ENCODE measurements around the gene ASIC5.

Gene ASIC5

DNA sequence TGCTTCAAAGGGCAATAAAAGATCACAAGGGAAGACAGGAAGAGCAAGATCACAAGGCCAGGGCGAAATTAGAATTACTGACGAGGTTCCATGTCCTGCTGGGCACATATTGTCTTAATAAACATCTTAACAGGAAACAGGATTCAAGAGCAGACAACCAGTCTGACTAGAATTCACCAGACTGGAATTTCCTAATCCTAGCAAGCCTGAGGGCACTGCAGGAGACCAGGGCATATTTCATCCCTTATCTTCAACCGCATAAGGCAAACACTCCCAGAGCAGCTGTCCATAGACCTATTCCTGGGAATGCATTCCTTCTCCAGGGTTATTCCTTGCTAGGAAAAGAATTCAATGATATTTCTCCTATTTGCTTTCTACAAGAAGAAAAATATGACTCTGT is 25.0 kb upstream of the ASIC5 start:
- no peaks in the 10 kb centered on the region for H3K4me1 ChIP-seq (ENCODE audit: insufficient read depth, low read length)
- H3K9me3 ChIP-seq (ENCODE audit: control insufficient read depth, insufficient read depth, low read length), result peaks cover 6% of the 10 kb centered on the region; the same call in 1 of the 2 replicates
- no peak overlapping the region for H3K9ac ChIP-seq (ENCODE audit: low read depth, low read length)
- no peaks in the 10 kb centered on the region for H3K36me3 ChIP-seq (ENCODE audit: insufficient read depth, low read length)

- Histone ChIP-seq H3K9me3 (ENCODE audit: control insufficient read depth, insufficient read depth, low read length) (peaks cover 6% of the 10 kb centered on the region; the same call in 1 of the 2 replicates), H3K4me1 (ENCODE audit: insufficient read depth, low read length) (no peaks in the 10 kb centered on the region), H3K36me3 (ENCODE audit: insufficient read depth, low read length) (no peaks in the 10 kb centered on the region), H3K9ac (ENCODE audit: low read depth, low read length) (no peak overlapping the region)
These were observed 23.9 kb upstream of the ASIC5 start for GRCh38 chr4:155889946-155890345.

- Histone ChIP-seq H3K36me3 (ENCODE audit: insufficient read depth, low read length) (no peaks in the 10 kb centered on the region), H3K9me3 (ENCODE audit: control insufficient read depth, insufficient read depth, low read length) (peaks cover 6% of the 10 kb centered on the region; the same call in 1 of the 2 replicates), H3K9ac (ENCODE audit: low read depth, low read length) (no peak overlapping the region), H3K4me1 (ENCODE audit: insufficient read depth, low read length) (no peaks in the 10 kb centered on the region)
These were observed 23.1 kb upstream of the ASIC5 start for GRCh38 chr4:155889031-155889793.

DNA sequence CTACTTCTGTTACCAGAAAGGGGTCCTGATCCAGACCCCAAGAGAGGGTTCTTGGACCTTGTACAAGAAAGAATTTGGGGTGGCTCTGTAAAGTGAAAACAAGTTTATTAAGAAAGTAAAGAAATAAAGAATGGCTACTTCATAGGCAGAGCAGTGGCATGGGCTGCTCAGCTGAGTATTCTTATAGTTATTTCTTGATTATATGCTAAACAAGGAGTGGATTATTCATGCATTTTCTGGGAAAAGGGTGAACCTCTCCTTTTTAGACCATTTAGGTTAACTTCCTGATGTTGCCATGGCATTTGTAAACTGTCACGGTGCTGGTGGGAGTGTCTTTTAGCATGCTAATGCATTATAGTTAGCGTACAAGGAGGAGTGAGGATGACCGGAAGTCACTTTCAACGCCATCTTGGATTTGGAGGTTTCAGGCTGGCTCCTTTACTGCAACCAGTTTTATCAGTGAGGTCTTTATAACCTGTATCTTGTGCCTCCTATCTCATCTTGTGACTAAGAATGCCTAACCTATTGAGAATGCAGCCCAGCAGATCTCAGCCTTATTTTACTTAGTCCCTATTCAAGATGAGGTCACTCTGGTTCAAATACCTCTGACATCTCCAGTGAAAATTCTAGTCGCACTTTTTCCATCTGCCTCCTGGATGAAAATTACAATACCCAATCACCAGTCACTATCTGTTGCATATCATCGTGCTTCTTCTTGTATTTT is 21.9 kb upstream of the ASIC5 start:
- Histone ChIP-seq H3K4me1 (ENCODE audit: insufficient read depth, low read length) (no peaks in the 10 kb centered on the region), H3K36me3 (ENCODE audit: insufficient read depth, low read length) (no peaks in the 10 kb centered on the region), H3K9me3 (ENCODE audit: control insufficient read depth, insufficient read depth, low read length) (peaks cover 6% of the 10 kb centered on the region; the same call in 1 of the 2 replicates), H3K9ac (ENCODE audit: low read depth, low read length) (no peak overlapping the region)

DNA sequence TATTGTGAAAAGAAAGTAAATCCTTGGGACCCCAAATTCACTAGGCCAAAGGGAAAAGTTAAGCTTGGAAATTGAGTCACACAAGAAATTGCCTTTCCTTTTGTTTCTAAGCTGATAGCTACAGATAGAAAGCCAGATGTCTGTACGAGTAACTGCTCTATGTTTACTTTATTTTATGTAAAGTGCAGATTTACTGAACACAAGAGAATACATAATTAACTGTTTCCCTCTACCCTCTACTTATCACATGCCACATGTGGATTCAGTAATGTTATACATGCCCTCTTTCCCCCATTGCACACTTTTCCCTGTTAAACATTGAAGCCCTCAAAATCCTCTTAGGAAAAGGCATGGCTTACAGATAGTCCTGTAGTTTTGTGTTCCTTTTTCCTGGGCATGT is 21.0 kb upstream of the ASIC5 start:
- H3K36me3 ChIP-seq (ENCODE audit: insufficient read depth, low read length), result no peaks in the 10 kb centered on the region
- H3K9me3 ChIP-seq (ENCODE audit: control insufficient read depth, insufficient read depth, low read length), result peaks cover 6% of the 10 kb centered on the region; the same call in 1 of the 2 replicates
- no peaks in the 10 kb centered on the region for H3K4me1 ChIP-seq (ENCODE audit: insufficient read depth, low read length)
- H3K9ac ChIP-seq (ENCODE audit: low read depth, low read length), result no peak overlapping the region

DNA sequence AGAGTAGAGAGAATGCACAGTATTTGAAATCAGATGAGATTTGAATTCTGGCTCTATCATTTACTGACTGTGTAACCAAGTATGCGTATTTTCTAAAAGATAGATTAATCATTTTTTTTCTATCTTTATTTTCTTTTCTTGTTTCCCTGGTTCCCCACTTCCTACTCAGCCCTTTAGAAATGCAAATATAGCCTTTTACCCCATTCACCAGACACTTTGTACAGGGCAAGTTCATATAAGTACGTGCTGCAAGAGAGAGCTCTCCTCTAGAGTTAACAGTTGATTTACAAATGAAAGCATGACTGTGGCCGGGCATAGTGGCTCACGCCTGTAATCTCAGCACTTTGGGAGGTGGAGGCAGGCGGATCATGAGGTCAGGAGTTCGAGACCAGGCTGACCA is 19.6 kb upstream of the ASIC5 start:
- H3K36me3 ChIP-seq (ENCODE audit: insufficient read depth, low read length), result no peaks in the 10 kb centered on the region
- H3K4me1 ChIP-seq (ENCODE audit: insufficient read depth, low read length), result no peaks in the 10 kb centered on the region
- peaks cover 6% of the 10 kb centered on the region; the same call in 1 of the 2 replicates for H3K9me3 ChIP-seq (ENCODE audit: control insufficient read depth, insufficient read depth, low read length)
- no peak overlapping the region for H3K9ac ChIP-seq (ENCODE audit: low read depth, low read length)

GRCh38 chr4:155883895-155884294 is 17.8 kb upstream of the ASIC5 start:
- no peaks in the 10 kb centered on the region for H3K4me1 ChIP-seq (ENCODE audit: insufficient read depth, low read length)
- no peaks in the 10 kb centered on the region; the same call in 1 of the 2 replicates for H3K9me3 ChIP-seq (ENCODE audit: control insufficient read depth, insufficient read depth, low read length)
- H3K36me3 ChIP-seq (ENCODE audit: insufficient read depth, low read length), result no peaks in the 10 kb centered on the region
- no peak overlapping the region for H3K9ac ChIP-seq (ENCODE audit: low read depth, low read length)

DNA sequence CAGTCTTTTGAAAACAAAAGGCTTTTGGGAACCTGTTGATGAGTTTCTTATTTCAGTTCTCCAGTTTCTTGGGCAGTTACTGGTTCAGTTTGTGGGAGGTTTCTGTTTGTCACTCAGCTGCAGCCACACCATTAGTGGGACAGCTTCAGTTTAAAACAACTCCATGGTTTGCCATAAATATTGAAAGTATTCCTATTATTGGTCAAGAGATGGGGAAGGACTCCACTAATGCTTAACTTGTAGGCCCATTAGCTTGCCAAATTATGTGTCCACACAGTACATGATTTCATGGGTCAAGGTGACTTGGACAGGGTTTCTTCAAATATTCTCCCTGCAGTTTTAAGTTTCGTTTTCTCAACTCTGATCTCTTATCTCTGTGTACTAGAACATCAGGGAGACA is 15.5 kb upstream of the ASIC5 start:
- H3K9me3 ChIP-seq (ENCODE audit: control insufficient read depth, insufficient read depth, low read length), result 0 out of 2 replicates have a peak, but pooled peaks cover 3% of the 10 kb centered on the region
- no peaks in the 10 kb centered on the region for H3K36me3 ChIP-seq (ENCODE audit: insufficient read depth, low read length)
- H3K4me1 ChIP-seq (ENCODE audit: insufficient read depth, low read length), result no peaks in the 10 kb centered on the region
- no peak overlapping the region for H3K9ac ChIP-seq (ENCODE audit: low read depth, low read length)

DNA sequence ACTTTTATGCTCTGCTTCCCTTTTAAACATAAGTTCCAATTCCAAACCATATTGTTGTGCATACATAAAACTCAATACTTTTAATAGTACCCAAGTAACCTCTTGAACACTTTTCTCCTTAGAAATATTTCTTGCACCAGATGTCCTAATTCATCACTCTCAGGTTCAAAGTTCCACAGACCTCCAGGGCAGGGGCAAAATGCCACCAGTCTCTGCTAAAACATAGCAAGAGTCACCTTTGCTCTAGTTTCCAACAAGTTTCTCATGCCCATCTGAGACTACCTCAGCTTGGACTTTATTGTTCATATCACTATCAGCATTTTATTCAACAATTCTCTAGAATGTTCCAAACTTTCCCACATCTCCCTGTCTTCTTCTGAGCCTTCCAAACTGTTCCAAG is 13.7 kb upstream of the ASIC5 start:
- H3K4me1 ChIP-seq (ENCODE audit: insufficient read depth, low read length), result no peaks in the 10 kb centered on the region
- no peak overlapping the region for H3K9ac ChIP-seq (ENCODE audit: low read depth, low read length)
- H3K9me3 ChIP-seq (ENCODE audit: control insufficient read depth, insufficient read depth, low read length), result peaks cover 3% of the 10 kb centered on the region; the same call in 1 of the 2 replicates
- no peaks in the 10 kb centered on the region for H3K36me3 ChIP-seq (ENCODE audit: insufficient read depth, low read length)

- Histone ChIP-seq H3K4me1 (ENCODE audit: insufficient read depth, low read length) (no peaks in the 10 kb centered on the region), H3K9ac (ENCODE audit: low read depth, low read length) (no peak overlapping the region), H3K36me3 (ENCODE audit: insufficient read depth, low read length) (no peaks in the 10 kb centered on the region), H3K9me3 (ENCODE audit: control insufficient read depth, insufficient read depth, low read length) (peaks cover 3% of the 10 kb centered on the region; the same call in 1 of the 2 replicates)
These were observed 12.5 kb upstream of the ASIC5 start for GRCh38 chr4:155878611-155879010.

DNA sequence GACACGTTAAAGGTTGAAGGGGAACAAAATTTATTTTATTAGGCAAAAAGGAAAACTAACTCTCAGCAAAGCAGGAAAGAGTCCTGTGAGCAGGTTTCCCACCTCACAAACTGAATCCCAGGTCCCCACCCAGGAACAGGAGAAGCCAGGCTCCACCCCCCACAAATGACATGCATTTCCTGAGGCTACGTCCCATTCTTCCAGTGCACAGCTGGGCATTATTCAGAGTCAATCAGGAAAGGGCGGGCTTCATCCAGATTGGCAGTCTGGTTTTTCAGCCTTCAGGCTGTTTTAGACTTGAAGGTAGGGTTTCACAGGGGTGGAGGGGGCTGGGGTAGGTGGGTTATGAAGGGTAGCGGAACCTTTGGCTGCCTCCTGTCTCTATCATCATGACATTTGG is 11.9 kb upstream of the ASIC5 start:
- H3K4me1 ChIP-seq (ENCODE audit: insufficient read depth, low read length), result no peaks in the 10 kb centered on the region

GRCh38 chr4:155875878-155876277 is 9.8 kb upstream of the ASIC5 start:
- Histone ChIP-seq H3K4me1 (ENCODE audit: insufficient read depth, low read length) (no peaks in the 10 kb centered on the region), H3K9ac (ENCODE audit: low read depth, low read length) (no peak overlapping the region), H3K9me3 (ENCODE audit: control insufficient read depth, insufficient read depth, low read length) (peaks cover 3% of the 10 kb centered on the region), H3K36me3 (ENCODE audit: insufficient read depth, low read length) (no peaks in the 10 kb centered on the region)

More for the DNA sequence above, 11.9 kb upstream of the ASIC5 start:
- Histone ChIP-seq H3K36me3 (ENCODE audit: insufficient read depth, low read length) (no peaks in the 10 kb centered on the region), H3K9me3 (ENCODE audit: control insufficient read depth, insufficient read depth, low read length) (peaks cover 3% of the 10 kb centered on the region), H3K9ac (ENCODE audit: low read depth, low read length) (no peak overlapping the region)

DNA sequence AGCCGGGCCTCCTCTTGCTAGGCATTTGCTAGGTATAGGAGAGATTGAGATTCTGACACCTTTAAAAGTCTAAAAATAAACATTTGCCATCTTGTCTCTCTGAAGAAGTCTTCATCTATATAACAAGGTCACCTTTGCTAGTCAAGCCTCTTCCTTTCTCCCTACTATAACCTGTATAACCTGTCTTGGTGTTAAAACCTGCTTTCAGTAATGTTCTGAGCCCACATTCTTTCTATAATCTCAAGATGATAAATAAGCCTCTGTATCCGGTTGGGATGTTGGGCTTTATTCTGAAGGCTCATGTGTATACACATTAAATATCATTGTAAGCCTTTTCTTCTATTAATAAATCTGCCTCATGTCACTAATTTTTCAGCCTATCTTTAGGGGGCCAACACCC is 10.2 kb downstream of the ASIC5 start:
- H3K36me3 ChIP-seq (ENCODE audit: insufficient read depth, low read length), result no peaks in the 10 kb centered on the region
- H3K4me1 ChIP-seq (ENCODE audit: insufficient read depth, low read length), result no peaks in the 10 kb centered on the region
- H3K9ac ChIP-seq (ENCODE audit: low read depth, low read length), result no peak overlapping the region
- no peaks in the 10 kb centered on the region for H3K9me3 ChIP-seq (ENCODE audit: control insufficient read depth, insufficient read depth, low read length)

- no peak overlapping the region for H3K9ac ChIP-seq (ENCODE audit: low read depth, low read length)
- no peaks in the 10 kb centered on the region for H3K9me3 ChIP-seq (ENCODE audit: control insufficient read depth, insufficient read depth, low read length)
- H3K4me1 ChIP-seq (ENCODE audit: insufficient read depth, low read length), result no peaks in the 10 kb centered on the region
These were observed 11.4 kb downstream of the ASIC5 start for GRCh38 chr4:155854582-155855226.

More at GRCh38 chr4:155854582-155855226, 11.4 kb downstream of the ASIC5 start:
- no peaks in the 10 kb centered on the region for H3K36me3 ChIP-seq (ENCODE audit: insufficient read depth, low read length)

All from ES-I3 (cell line).